ENCODE measurements around the gene PRCC. TPM values are rescaled to one million over a fixed set of nuclear protein-coding genes. Genes with fewer than 3 reads are reported as not detected.

Gene PRCC
- total and polyA plus RNA-seq, 2 of the 13 experiments (the other 11 are each of a cell fraction or from before 2014, with no cell fraction given): 24.2 to 40.5 TPM

DNA sequence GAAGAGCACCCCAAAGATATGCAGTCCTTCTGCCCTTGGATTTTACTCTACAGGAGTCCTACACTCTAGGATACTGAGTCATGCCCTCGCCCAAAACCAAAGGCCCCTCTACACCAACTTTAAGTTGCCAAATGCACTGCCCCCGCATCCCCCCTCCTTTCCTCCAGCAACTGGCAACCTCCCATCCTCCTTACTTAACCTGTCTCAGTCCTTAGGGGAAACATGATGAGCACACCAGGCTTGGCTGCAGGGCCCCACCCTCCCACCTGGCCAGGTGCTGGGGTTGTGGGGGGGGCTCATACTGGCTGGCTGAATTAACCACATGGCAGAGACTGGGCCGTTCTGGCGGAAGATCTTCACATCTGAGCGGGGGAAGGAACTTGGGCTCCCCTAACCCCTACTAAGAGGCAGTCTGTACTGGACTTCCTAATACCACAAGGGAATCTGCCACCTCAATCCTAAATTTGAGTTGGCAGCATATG is 17.1 kb upstream of the PRCC start (continued):
- TF ChIP-seq ZFP36 (IDR thresholded peaks at IDR 0.05; ENCODE audit: borderline replicate concordance, low read depth, low read length, partially characterized antibody) (no peak), PAF1 (CRISPR knock-in tag; IDR thresholded peaks at IDR 0.05) (no peak), ZNF34 (CRISPR knock-in tag; IDR thresholded peaks at IDR 0.05; ENCODE audit: borderline replicate concordance) (no peak), MAX (IDR thresholded peaks at IDR 0.05) (peak; percentile 21; the same call in 1 of the 2 replicates), ZNF335 (CRISPR knock-in tag; IDR thresholded peaks at IDR 0.05) (no peak), POLR2A (IDR thresholded peaks at IDR 0.05; ENCODE audit: insufficient read depth in 1 of 2, low read depth in 2 of 2, low read length in 2 of 2) (peak in 1 of 2 experiments; percentile 15; a peak in 1 of 4 replicates), ETV5 (CRISPR knock-in tag; IDR thresholded peaks at IDR 0.05; ENCODE audit: borderline replicate concordance) (no peak), PPARG (CRISPR knock-in tag; conservative IDR thresholded peaks at IDR 0.05) (no peak), AHR (CRISPR knock-in tag; IDR thresholded peaks at IDR 0.05) (no peak), IRF1 (CRISPR knock-in tag; IDR thresholded peaks at IDR 0.05; ENCODE audit: low read depth) (no peak), KDM2A (CRISPR knock-in tag; IDR thresholded peaks at IDR 0.05; ENCODE audit: borderline replicate concordance, low read depth) (no peak; the same call in 1 of the 2 replicates), ZKSCAN5 (CRISPR knock-in tag; IDR thresholded peaks at IDR 0.05) (no peak), ZNF501 (CRISPR knock-in tag; IDR thresholded peaks at IDR 0.05) (peak; percentile 18; the same call in 1 of the 2 replicates), ZNF841 (CRISPR knock-in tag; IDR thresholded peaks at IDR 0.05; ENCODE audit: borderline replicate concordance) (no peak), ZMYM2 (CRISPR knock-in tag; IDR thresholded peaks at IDR 0.05) (no peak), ZHX2 (IDR thresholded peaks at IDR 0.05; ENCODE audit: low read depth) (no peak), ZHX2 (CRISPR knock-in tag; IDR thresholded peaks at IDR 0.05; ENCODE audit: borderline replicate concordance) (no peak), ZNF781 (CRISPR knock-in tag; IDR thresholded peaks at IDR 0.05; ENCODE audit: borderline replicate concordance, not compliant biosample characterization) (peak; percentile 42)
- TF ChIP-seq, protein P1, sequence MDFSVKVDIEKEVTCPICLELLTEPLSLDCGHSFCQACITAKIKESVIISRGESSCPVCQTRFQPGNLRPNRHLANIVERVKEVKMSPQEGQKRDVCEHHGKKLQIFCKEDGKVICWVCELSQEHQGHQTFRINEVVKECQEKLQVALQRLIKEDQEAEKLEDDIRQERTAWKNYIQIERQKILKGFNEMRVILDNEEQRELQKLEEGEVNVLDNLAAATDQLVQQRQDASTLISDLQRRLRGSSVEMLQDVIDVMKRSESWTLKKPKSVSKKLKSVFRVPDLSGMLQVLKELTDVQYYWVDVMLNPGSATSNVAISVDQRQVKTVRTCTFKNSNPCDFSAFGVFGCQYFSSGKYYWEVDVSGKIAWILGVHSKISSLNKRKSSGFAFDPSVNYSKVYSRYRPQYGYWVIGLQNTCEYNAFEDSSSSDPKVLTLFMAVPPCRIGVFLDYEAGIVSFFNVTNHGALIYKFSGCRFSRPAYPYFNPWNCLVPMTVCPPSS (IDR thresholded peaks at IDR 0.05): no peak
- TF ChIP-seq, protein P2, sequence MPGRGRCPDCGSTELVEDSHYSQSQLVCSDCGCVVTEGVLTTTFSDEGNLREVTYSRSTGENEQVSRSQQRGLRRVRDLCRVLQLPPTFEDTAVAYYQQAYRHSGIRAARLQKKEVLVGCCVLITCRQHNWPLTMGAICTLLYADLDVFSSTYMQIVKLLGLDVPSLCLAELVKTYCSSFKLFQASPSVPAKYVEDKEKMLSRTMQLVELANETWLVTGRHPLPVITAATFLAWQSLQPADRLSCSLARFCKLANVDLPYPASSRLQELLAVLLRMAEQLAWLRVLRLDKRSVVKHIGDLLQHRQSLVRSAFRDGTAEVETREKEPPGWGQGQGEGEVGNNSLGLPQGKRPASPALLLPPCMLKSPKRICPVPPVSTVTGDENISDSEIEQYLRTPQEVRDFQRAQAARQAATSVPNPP (CRISPR knock-in tag; IDR thresholded peaks at IDR 0.05): no peak
- TF ChIP-seq, protein P3, sequence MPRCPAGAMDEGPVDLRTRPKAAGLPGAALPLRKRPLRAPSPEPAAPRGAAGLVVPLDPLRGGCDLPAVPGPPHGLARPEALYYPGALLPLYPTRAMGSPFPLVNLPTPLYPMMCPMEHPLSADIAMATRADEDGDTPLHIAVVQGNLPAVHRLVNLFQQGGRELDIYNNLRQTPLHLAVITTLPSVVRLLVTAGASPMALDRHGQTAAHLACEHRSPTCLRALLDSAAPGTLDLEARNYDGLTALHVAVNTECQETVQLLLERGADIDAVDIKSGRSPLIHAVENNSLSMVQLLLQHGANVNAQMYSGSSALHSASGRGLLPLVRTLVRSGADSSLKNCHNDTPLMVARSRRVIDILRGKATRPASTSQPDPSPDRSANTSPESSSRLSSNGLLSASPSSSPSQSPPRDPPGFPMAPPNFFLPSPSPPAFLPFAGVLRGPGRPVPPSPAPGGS (CRISPR knock-in tag; IDR thresholded peaks at IDR 0.05): no peak
